Mesothelial cell of epicardium (in vitro differentiated cells): ENCODE data around the gene PLCB1. TPM values are rescaled to one million over a fixed set of nuclear protein-coding genes. Genes with fewer than 3 reads are reported as not detected.

Experiments used
- DNase-seq, 2 experiments: peaks; one replicate each; pipeline ENCODE4 v3.0.0; 2021; ENCODE audit warnings: low spot score in 2 of 2; ENCODE audit not compliant: unreplicated experiment in 2 of 2
- H3K27ac Mint-ChIP-seq: 2 replicates; pipeline ENCODE4 v1.8.0; 2021; ENCODE audit warnings: mixed read lengths
- H3K27me3 Mint-ChIP-seq: 2 replicates; pipeline ENCODE4 v1.8.0; 2021; ENCODE audit warnings: low read depth, mixed read lengths
- H3K36me3 Mint-ChIP-seq: 2 replicates; pipeline ENCODE4 v1.8.0; 2021; ENCODE audit warnings: mixed read lengths
- H3K4me1 Mint-ChIP-seq: 2 replicates; pipeline ENCODE4 v1.8.0; 2021; ENCODE audit warnings: mixed read lengths
- H3K4me3 Mint-ChIP-seq: 2 replicates; pipeline ENCODE4 v1.8.0; 2021; ENCODE audit warnings: mild to moderate bottlenecking, moderate library complexity, mixed read lengths
- H3K9me3 Mint-ChIP-seq: 2 replicates; pipeline ENCODE4 v1.8.0; 2021; ENCODE audit warnings: mixed read lengths
- CTCF ChIP-seq: fragments of 200-600 bp; sonication (generic); IDR thresholded peaks from one replicate; pipeline ENCODE4 v1.5.0; 2021; ENCODE audit warnings: antibody characterized with exemption; ENCODE audit not compliant: unreplicated experiment
- total RNA-seq: library from RNA; stranded (reverse); gene quantifications from 3 replicates; pipeline ENCODE4 v1.2.1, GENCODE V29; 2021

Gene PLCB1
- 35.4 to 41.5 TPM (median 35.4 TPM) in 3 replicates for total RNA-seq

GRCh38 chr20:8131598-8132483 lies at the start of gene PLCB1:
Gene PLCB1 (plus strand): TSS chr20:8132266. CDS start chr20:8132652, 386 bp downstream.
- H3K27me3 Mint-ChIP-seq, result peaks cover 32% of the 10 kb centered on the region

GRCh38 chr20:8082989-8083388 lies 49.1 kb upstream of the PLCB1 start:
- peaks cover 3% of the 10 kb centered on the region for H3K27me3 Mint-ChIP-seq
- no peak for TF ChIP-seq CTCF
- H3K4me1 Mint-ChIP-seq, result peaks cover 13% of the 10 kb centered on the region
- no peak overlapping the region for H3K4me3 Mint-ChIP-seq
- H3K9me3 Mint-ChIP-seq, result no peaks in the 10 kb centered on the region
- H3K27ac Mint-ChIP-seq, result no peak overlapping the region
- DNase-seq, result no peak
- H3K36me3 Mint-ChIP-seq, result no peaks in the 10 kb centered on the region

More at GRCh38 chr20:8131598-8132483, at the start of gene PLCB1:
- peaks cover 50% of the 10 kb centered on the region for H3K4me1 Mint-ChIP-seq
- no peaks in the 10 kb centered on the region for H3K36me3 Mint-ChIP-seq
- no peaks in the 10 kb centered on the region for H3K9me3 Mint-ChIP-seq
- H3K27ac Mint-ChIP-seq, result peak within 1 kb of the TSS; percentile 91
- peak within 1 kb of the TSS; percentile 80 for H3K4me3 Mint-ChIP-seq
- DNase-seq, result peak; percentile 75 to 91
- peak; percentile 74 for TF ChIP-seq CTCF

- Mint-ChIP-seq H3K9me3 (no peaks in the 10 kb centered on the region), H3K27me3 (peaks cover 9% of the 10 kb centered on the region), H3K36me3 (no peaks in the 10 kb centered on the region), H3K4me1 (peaks cover 6% of the 10 kb centered on the region), H3K4me3 (no peak overlapping the region), H3K27ac (no peak overlapping the region)
- DNase-seq, result no peak
- TF ChIP-seq CTCF, result no peak
Measured at GRCh38 chr20:8089668-8090067, 42.4 kb upstream of the PLCB1 start.

GRCh38 chr20:8094415-8094818 lies 37.6 kb upstream of the PLCB1 start:
- Mint-ChIP-seq H3K4me1 (peaks cover 6% of the 10 kb centered on the region), H3K9me3 (no peaks in the 10 kb centered on the region), H3K27ac (peak overlapping the region; percentile 66), H3K36me3 (no peaks in the 10 kb centered on the region), H3K4me3 (no peak overlapping the region), H3K27me3 (peaks cover 7% of the 10 kb centered on the region)
- DNase-seq, result no peak
- no peak for TF ChIP-seq CTCF

- no peak overlapping the region for H3K4me3 Mint-ChIP-seq
- no peak for DNase-seq
- H3K4me1 Mint-ChIP-seq, result peaks cover 6% of the 10 kb centered on the region
- peaks cover 12% of the 10 kb centered on the region for H3K27me3 Mint-ChIP-seq
- no peak for TF ChIP-seq CTCF
- H3K36me3 Mint-ChIP-seq, result no peaks in the 10 kb centered on the region
- no peaks in the 10 kb centered on the region for H3K9me3 Mint-ChIP-seq
- H3K27ac Mint-ChIP-seq, result no peak overlapping the region
Measured at GRCh38 chr20:8094850-8095249, 37.2 kb upstream of the PLCB1 start.
